Spleen (tissue), 11 donors: Measurements from ENCODE around the gene NTRK1. TPM values are rescaled to one million over a fixed set of nuclear protein-coding genes. Genes with fewer than 3 reads are reported as not detected.

ENCODE experiments used
- DNase-seq: peaks from one replicate; pipeline ENCODE4 v3.0.0-alpha.2; 2020
- H3K27ac ChIP-seq, 8 donors: fragments of 200-600 bp; sonication (generic) in 7 of 8; 1 replicate in 4 of 8; 2 replicates in 4 of 8; pipeline versions ENCODE4 v1.5.0 to v1.8.0; 2016 to 2021; ENCODE audit warnings: inconsistent platforms in 4 of 8, mild to moderate bottlenecking in 4 of 8, moderate library complexity in 1 of 8
- H3K27me3 ChIP-seq, 7 donors: fragments of 200-600 bp; sonication (generic) in 6 of 7; replicated peaks in 1 of 7; 1 replicate in 4 of 7; 2 replicates in 3 of 7; pipeline versions ENCODE4 v1.5.0 to v1.8.0; 2016 to 2021; ENCODE audit warnings: inconsistent platforms in 3 of 7, mild to moderate bottlenecking in 1 of 7
- H3K36me3 ChIP-seq, 6 donors: fragments of 200-600 bp; sonication (generic) in 5 of 6; 1 replicate in 4 of 6; 2 replicates in 2 of 6; pipeline versions ENCODE4 v1.5.0 to v1.8.0; 2016 to 2021; ENCODE audit warnings: inconsistent platforms in 2 of 6
- H3K4me1 ChIP-seq, 6 donors: fragments of 200-600 bp; sonication (generic) in 5 of 6; 1 replicate in 3 of 6; 2 replicates in 3 of 6; pipeline versions ENCODE4 v1.5.0 to v1.8.0; 2016 to 2021; ENCODE audit warnings: inconsistent platforms in 3 of 6
- H3K4me3 ChIP-seq, 8 donors: fragments of 200-600 bp; sonication (generic) in 7 of 8; 1 replicate in 4 of 8; 2 replicates in 4 of 8; pipeline versions ENCODE4 v1.5.0 to v1.8.0; 2016 to 2021; ENCODE audit warnings: inconsistent platforms in 4 of 8, mild to moderate bottlenecking in 4 of 8, moderate library complexity in 2 of 8
- H3K9me3 ChIP-seq, 8 donors: fragments of 200-600 bp; sonication (generic) in 7 of 8; 1 replicate in 4 of 8; 2 replicates in 4 of 8; pipeline versions ENCODE4 v1.5.0 to v1.8.0; 2016 to 2021; ENCODE audit warnings: inconsistent platforms in 4 of 8
- POLR2A ChIP-seq, 3 donors: fragments of 450-650 bp; IDR thresholded peaks; one replicate each; pipeline ENCODE4 v1.5.1; 2017; ENCODE audit warnings: antibody characterized with exemption in 3 of 3, mild to moderate bottlenecking in 1 of 3
- POLR2AphosphoS5 ChIP-seq, 3 donors: sonication (generic); formaldehyde crosslinking; IDR thresholded peaks; one replicate each; pipeline ENCODE4 v1.5.1; 2017; ENCODE audit warnings: antibody characterized with exemption in 3 of 3
- WGBS, 5 donors: extraction: QIAGEN DNeasy Blood & Tissue Kit in 3 of 5; methylation state at CpG; one replicate each; pipeline versions ENCODE4 v1.1.5 to v1.1.7; 2013 to 2018; 5-methylcytosine and 5-hydroxymethylcytosine counted together
- intact Hi-C: fragments of 100-400 bp; cut with DNase I; formaldehyde crosslinking; loops from one replicate; pipeline ENCODE4 v1.15.0; 2023; ENCODE audit warnings: low total_unique reads
- polyA plus RNA-seq, 3 donors: library from polyadenylated mRNA; stranded (reverse); fragments of 200-250 nt; gene quantifications; one replicate each; pipeline ENCODE4 v1.2.1, GENCODE V29; 2013
- total RNA-seq, 7 donors: library from RNA; depleted of rRNA in 3 of 7; stranded (reverse); fragments of >200 nt in 3 of 7; fragmentation: NEBNext Ultra II Directional in 4 of 7; extraction: Animal tissue kit (Norgen Biotek cat#: 25700) in 4 of 7; gene quantifications; one replicate each; pipeline versions ENCODE4 v1.1.0 to v1.2.1, GENCODE V29; 2016 to 2021
- TF ChIP-seq, protein P1 (sequence below), 11 experiments: fragments of 200-600 bp in 7 of 11; fragments of 450-650 bp in 4 of 11; sonication (generic) in 4 of 11; IDR thresholded peaks in 8 of 11; conservative IDR thresholded peaks in 3 of 11; 1 replicate in 7 of 11; 2 replicates in 4 of 11; pipeline versions ENCODE4 v1.4.0 to v1.8.0; 2016 to 2021; ENCODE audit warnings: antibody characterized with exemption in 11 of 11, inconsistent platforms in 4 of 11, mild to moderate bottlenecking in 1 of 11
- donor health status: healthy with polysubstance abuse.
- donor health status: DM: no; HTN: no; CAD: no; lungs with moderate emphysema.
- donor health status: DM: no; HTN: no; CAD: no.
- donor health status: Bipolar disorder and iron deficiency.
- donor health status: healthy.
- donor health status: DM: no; HTN: no; CAD: no.
- donor health status: DM: yes; HTN: yes; CAD: no.

Gene NTRK1
- total and polyA plus RNA-seq, 10 donors, result 0.09 to 1.4 (median 0.24) TPM; not detected in 4

- WGBS, 5 donors, result 69 to 86% (median 85%) methylated on average over 7 to 16 of the region's 16 CpGs
- peak overlapping the region in 2 of 8 donors; percentile 17 to 82 for H3K27ac ChIP-seq
Observed at GRCh38 chr1:156905176-156905575, 44.5 kb downstream of the NTRK1 start.

DNA sequence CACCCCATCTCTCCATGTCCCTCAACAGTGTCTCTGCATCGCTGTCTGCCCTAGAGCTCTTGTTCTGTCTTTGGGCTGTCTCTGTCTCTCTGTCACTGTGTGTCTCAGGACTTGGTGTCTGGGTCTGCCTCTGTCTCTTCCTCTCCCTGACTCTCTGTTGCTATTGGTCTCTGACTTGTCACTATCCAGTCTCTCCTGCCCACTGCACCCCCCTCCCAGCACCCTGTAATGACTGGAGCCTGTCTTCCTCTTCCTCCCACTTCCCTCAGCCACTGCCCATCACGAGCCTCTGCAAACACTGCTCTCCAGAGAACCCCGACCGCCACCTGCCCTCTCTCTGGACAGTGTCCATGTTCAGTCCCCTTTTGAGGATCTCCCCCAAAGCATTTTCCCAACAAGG lies 45.0 kb downstream of the NTRK1 start:
- Histone ChIP-seq H3K27ac (peak overlapping the region in 1 of 8 donors; percentile 17), H3K9me3 (no peaks in the 10 kb centered on the region), H3K4me1 (peaks cover 2 to 72% (median 23%) of the 10 kb centered on the region in 6 donors), H3K4me3 (no peak overlapping the region), H3K36me3 (peaks cover 0 to 47% (median 1%) of the 10 kb centered on the region in 6 donors), H3K27me3 (peaks cover 0 to 19% (median 0%) of the 10 kb centered on the region in 7 donors)
- 45 to 71% (median 55%) methylated on average over 4 of the region's 4 CpGs for WGBS, 5 donors
- TF ChIP-seq, protein P1, sequence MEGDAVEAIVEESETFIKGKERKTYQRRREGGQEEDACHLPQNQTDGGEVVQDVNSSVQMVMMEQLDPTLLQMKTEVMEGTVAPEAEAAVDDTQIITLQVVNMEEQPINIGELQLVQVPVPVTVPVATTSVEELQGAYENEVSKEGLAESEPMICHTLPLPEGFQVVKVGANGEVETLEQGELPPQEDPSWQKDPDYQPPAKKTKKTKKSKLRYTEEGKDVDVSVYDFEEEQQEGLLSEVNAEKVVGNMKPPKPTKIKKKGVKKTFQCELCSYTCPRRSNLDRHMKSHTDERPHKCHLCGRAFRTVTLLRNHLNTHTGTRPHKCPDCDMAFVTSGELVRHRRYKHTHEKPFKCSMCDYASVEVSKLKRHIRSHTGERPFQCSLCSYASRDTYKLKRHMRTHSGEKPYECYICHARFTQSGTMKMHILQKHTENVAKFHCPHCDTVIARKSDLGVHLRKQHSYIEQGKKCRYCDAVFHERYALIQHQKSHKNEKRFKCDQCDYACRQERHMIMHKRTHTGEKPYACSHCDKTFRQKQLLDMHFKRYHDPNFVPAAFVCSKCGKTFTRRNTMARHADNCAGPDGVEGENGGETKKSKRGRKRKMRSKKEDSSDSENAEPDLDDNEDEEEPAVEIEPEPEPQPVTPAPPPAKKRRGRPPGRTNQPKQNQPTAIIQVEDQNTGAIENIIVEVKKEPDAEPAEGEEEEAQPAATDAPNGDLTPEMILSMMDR (IDR thresholded peaks at IDR 0.05 in 8 of 11, conservative IDR thresholded peaks at IDR 0.05 in 3 of 11), result no peak
- TF ChIP-seq POLR2AphosphoS5 (IDR thresholded peaks at IDR 0.05) (no peak), POLR2A (IDR thresholded peaks at IDR 0.05) (no peak)
- intact Hi-C loops, result no loop called here
- no peak for DNase-seq

More at GRCh38 chr1:156905176-156905575, 44.5 kb downstream of the NTRK1 start:
- Histone ChIP-seq H3K4me1 (peaks cover 3 to 72% (median 24%) of the 10 kb centered on the region in 6 donors), H3K27me3 (peaks cover 0 to 16% (median 0%) of the 10 kb centered on the region in 7 donors), H3K9me3 (no peaks in the 10 kb centered on the region), H3K36me3 (peaks cover 0 to 42% (median 1%) of the 10 kb centered on the region in 6 donors), H3K4me3 (no peak overlapping the region)
- TF ChIP-seq, protein P1 (IDR thresholded peaks at IDR 0.05 in 8 of 11, conservative IDR thresholded peaks at IDR 0.05 in 3 of 11), result no peak
- TF ChIP-seq POLR2A (IDR thresholded peaks at IDR 0.05) (no peak), POLR2AphosphoS5 (IDR thresholded peaks at IDR 0.05) (no peak)
- DNase-seq, result no peak
- intact Hi-C loops, result no loop called here

DNA sequence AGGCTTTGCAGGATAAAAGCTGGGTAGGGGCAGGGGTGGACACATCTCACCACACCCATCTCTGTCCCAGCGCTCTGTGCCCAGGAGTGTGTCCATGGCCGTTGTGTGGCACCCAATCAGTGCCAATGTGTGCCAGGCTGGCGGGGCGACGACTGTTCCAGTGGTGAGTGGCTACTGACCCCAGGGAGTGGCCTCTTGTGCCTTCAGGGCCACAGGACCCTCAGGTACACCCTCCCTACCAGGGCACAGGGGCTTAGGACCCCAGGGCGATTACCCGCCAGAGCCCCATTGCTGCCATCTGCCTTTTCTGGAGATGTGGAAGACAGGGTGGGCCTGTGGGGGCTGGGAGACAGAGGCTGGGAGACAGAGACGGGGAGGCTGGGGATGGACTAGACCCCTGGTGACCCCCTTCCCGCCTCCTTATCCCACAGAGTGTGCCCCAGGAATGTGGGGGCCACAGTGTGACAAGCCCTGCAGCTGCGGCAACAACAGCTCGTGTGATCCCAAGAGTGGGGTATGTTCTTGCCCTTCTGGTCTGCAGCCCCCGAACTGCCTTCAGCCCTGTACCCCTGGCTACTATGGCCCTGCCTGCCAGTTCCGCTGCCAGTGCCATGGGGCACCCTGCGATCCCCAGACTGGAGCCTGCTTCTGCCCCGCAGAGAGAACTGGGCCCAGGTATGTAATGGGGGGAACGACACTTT lies 45.7 kb downstream of the NTRK1 start:
- TF ChIP-seq, protein P1 (IDR thresholded peaks at IDR 0.05 in 8 of 11, conservative IDR thresholded peaks at IDR 0.05 in 3 of 11), result no peak
- no peak for TF ChIP-seq POLR2AphosphoS5 (IDR thresholded peaks at IDR 0.05)
- no peak for TF ChIP-seq POLR2A (IDR thresholded peaks at IDR 0.05)
- no peak overlapping the region for H3K4me3 ChIP-seq
- WGBS, 5 donors, result 77 to 94% (median 90%) methylated on average over 8 to 16 of the region's 16 CpGs
- peaks cover 0 to 15% (median 0%) of the 10 kb centered on the region in 7 donors for H3K27me3 ChIP-seq
- no peak overlapping the region for H3K27ac ChIP-seq
- intact Hi-C loops, result no loop called here
- DNase-seq, result no peak
- H3K36me3 ChIP-seq, result peaks cover 0 to 48% (median 1%) of the 10 kb centered on the region in 6 donors
- H3K4me1 ChIP-seq, result peaks cover 0 to 68% (median 21%) of the 10 kb centered on the region in 6 donors
- no peaks in the 10 kb centered on the region for H3K9me3 ChIP-seq

- no peak for TF ChIP-seq POLR2A (IDR thresholded peaks at IDR 0.05)
- no peak for TF ChIP-seq POLR2AphosphoS5 (IDR thresholded peaks at IDR 0.05)
- TF ChIP-seq, protein P1 (IDR thresholded peaks at IDR 0.05 in 8 of 11, conservative IDR thresholded peaks at IDR 0.05 in 3 of 11), result no peak
- peaks cover 0 to 66% (median 11%) of the 10 kb centered on the region in 6 donors for H3K4me1 ChIP-seq
- no peak overlapping the region for H3K27ac ChIP-seq
- no peak overlapping the region for H3K4me3 ChIP-seq
- intact Hi-C loops, result no loop called here
- H3K36me3 ChIP-seq, result peaks cover 0 to 65% (median 1%) of the 10 kb centered on the region in 6 donors
- WGBS, 5 donors, result 86 to 97% (median 90%) methylated on average over 19 to 29 of the region's 29 CpGs
- DNase-seq, result no peak
- H3K9me3 ChIP-seq, result no peaks in the 10 kb centered on the region
- H3K27me3 ChIP-seq, result peaks cover 0 to 26% (median 0%) of the 10 kb centered on the region in 7 donors
Observed at GRCh38 chr1:156908541-156908940, 47.9 kb downstream of the NTRK1 start.
